GM21515 (cell line): Measurements from ENCODE around the gene NPS.

ENCODE experiments used
- ATAC-seq: cut with Tn5 transposase; IDR thresholded peaks from one replicate; pipeline ENCODE4 v1.9.1; 2021; ENCODE audit not compliant: unreplicated experiment

Gene NPS

DNA sequence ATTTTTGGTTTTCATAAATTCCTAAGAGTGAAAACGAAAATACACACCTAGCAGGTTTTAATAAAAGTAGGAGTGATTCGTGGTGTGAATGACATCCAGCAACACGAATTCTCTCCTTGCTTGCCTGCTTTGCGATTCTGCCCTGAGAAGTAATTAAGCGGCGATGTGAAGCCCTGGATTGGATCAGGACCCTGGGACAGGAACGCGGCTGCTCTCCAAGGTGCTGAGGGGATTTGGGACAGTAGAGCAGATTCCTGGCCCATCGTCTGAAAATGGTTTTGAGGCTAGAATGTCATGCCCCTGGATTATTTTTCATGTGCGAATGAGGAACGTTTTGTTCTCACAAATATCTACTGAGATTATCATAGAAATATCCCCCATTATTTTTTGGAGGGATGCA, 7.8 kb downstream of the NPS start:
- ATAC-seq = no peak

GRCh38 chr10:127561647-127562046, 12.5 kb downstream of the NPS start:
- ATAC-seq = no peak

- ATAC-seq = no peak
These were observed 14.8 kb downstream of the NPS start for GRCh38 chr10:127563718-127564553.

GRCh38 chr10:127564644-127565043, 15.5 kb downstream of the NPS start:
- no peak for ATAC-seq

- ATAC-seq = no peak
These were observed 16.5 kb downstream of the NPS start for GRCh38 chr10:127565583-127565982.

DNA sequence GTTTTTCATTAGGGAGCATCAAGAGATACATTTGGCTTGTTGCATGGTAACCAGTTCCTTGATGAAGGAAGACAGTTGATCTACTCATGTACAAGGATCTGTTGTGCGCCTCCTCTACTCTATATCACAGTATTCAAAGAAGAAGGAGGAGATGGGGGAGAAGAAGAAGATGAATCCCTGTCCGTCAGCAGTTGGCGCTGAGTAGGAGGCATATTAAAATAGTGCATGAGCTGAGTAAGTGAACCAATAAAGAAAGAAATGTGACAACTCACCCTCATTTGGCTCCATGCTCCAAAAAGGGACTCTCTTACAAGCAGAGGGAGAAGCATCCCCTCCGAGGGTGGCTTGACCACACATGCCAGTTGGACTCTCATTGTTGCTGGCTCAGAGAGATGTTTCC, 20.1 kb downstream of the NPS start:
- ATAC-seq = no peak

DNA sequence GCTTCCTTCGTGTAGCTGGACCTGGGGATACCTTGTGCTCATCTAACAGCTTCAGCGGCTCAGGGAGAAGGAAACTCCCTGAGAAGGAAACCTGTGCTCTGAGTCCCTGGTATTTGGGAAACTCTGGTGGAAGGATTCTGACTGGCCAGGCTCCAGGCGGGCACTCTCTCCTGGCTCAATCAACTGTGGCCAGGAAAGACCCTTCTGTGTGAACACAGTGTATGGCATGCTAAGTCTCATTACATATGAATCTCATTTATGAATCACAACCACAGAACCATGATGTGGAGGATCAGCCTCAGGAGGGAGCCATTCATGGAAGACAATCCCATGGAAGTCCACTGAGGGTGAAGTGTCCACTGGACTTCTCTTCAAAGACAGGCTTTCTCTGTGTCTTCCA, 20.9 kb downstream of the NPS start:
- ATAC-seq = no peak

DNA sequence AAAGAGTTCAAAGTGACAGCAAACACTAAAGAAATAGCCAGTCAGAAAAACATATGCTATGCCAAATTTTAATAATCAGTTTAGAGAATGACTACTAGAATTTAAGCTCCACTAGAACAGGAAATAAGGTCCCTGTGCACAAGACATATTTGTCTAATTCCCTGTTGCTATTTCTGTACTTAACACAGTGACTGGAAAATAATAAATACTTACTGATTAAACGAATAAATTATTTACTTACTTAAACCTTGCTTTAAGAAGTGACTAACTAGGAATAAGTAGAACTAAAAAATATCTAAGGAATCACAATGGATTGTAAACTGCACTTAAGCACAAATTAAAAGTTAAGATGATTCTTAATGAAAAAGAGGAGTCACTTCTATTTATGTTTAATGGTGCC, 22.3 kb downstream of the NPS start:
- ATAC-seq = no peak

- ATAC-seq = no peak
These were observed 26.9 kb downstream of the NPS start for GRCh38 chr10:127576051-127576450.

DNA sequence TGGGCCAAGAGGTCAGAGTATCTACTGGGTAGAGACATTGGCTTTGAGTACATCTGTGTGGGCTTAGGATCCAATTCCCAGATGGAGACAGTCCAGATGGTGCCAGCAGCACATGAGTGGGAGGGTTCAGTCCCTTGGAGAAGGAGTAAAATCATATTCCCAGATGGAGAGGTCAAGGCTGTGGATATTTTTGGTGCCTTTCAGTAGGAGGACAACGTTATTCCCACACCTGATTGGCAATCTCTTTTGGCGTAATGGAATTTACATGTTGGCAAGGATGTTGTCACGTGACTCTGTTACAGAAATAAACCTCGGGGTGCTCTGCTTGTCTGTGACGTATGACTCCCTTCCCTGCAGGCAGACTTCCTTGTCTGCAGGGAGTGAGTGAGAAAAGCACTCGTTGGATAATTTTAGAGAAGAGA, 27.6 kb downstream of the NPS start:
- no peak for ATAC-seq

DNA sequence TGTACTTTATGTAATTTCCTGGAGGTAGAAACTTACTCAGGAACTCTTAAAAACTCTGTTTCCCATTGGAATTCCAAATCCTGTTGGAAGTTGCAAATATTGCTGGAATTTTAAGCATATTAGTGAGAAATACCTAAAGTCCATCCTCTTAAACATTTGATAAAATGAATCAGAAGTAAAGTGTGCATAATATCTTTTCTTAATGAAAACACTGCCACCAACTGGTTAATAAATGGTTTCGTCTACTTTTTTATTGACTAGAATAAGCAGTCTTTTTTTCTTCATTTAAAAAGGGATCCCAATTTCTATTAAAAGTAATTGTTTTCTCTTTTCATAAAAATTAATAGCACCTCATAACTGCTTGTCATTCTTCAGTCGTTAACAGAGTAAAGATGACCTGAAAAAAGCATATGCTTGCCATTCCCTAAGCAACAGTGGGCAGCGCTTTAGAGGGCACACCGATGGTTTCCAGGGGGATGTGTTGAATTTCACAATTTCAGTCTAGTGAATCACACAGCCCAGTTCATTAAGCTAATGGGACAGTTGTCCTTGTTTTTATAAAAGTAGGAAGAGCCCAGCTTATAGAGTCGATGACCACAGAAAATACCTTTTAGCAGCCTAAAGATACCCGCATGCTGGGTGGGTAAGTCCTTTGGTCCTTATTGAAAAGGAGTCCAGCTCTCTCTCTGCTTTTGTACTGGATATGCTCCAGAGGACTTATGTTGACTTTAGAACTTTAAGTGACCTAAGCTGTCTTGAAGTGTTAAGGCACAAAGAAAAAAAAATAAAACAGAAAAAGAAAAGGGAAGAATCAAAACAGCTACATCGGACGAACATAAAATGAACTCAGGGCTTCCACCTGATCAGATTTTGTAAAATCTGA, 28.5 kb downstream of the NPS start:
- ATAC-seq = no peak

DNA sequence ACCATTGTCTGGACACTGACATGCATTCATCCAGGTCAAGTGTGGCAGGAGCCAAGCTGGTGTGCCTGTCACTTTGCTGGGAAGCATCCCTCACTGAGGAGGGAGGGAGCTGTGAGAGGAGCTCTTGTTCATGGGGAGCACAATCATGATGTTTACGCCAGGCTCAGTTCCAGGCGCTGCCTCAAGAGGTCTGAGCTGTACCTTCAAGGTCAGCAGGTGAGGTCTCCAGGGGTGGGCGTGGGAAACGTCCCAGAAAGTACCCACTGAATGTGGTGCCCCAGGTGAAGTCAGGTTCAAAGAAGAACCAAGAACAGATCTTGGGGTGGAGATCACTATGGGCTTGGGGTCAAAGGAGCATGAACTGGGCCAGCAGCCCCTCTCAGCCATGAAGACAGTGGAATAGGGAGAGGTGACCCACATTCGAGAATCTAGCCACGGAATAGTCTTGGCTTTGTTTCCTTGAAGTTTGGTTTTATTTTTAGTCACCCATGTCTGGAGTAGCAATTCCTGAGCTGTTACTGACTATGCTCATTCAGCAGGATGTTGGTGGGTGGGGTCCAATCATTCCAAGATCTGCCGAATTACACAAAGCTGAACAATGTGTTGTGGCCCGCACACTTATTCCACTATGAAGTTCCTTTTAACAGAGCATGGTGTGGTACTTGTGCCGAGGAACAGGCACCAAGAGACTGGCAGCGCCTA, 29.3 kb downstream of the NPS start:
- no peak for ATAC-seq

GRCh38 chr10:127578961-127579305, 29.8 kb downstream of the NPS start:
- ATAC-seq = no peak

- no peak for ATAC-seq
These were observed 30.5 kb downstream of the NPS start for GRCh38 chr10:127579640-127580039.

DNA sequence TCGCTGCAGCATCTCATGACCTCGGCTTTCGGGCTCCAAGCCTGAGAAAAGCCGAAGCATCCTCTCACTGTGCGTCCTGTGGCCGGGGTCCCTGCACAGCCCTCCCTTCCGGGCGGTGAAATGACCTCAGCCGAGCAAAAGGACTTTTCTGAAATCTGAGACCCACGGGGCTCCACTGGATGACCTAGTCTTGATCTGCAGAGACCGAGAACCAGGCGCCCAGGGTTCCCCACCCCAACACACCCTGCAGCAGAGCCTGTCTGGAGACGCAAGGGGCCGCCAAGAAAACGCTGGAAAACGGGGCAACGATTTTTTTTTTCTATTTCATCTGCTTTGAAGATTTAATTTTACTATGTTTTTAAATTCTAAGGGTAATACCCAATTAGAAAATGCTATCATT, 31.7 kb downstream of the NPS start:
- no peak for ATAC-seq

- no peak for ATAC-seq
These were observed 36.5 kb downstream of the NPS start for GRCh38 chr10:127585519-127586023.

- no peak for ATAC-seq
These were observed 38.7 kb downstream of the NPS start for GRCh38 chr10:127587668-127588365.

GRCh38 chr10:127592586-127592985, 43.5 kb downstream of the NPS start:
- ATAC-seq = no peak

GRCh38 chr10:127600479-127600878, 51.4 kb downstream of the NPS start:
- ATAC-seq = no peak
